Endometrium (tissue), 2 donors: ENCODE data around the gene ICE1.
"Not testable (repeated sequence)": the region's sequence is repeated elsewhere in the genome, so short reads cannot be mapped to it uniquely, and the experiment has no call there.

Experiments used
- FAIRE-seq: peaks from 2 replicates; lab custom pipeline; 2012; peaks lifted over from hg19 to GRCh38; lab: Jason Lieb, UNC
- donor health status: control.
- donor health status: control.

The ICE1 gene

GRCh38 chr5:5421961-5422818, at the start of gene ICE1:
ICE1 (plus strand) TSS chr5:5422677; CDS start chr5:5422916, 239 bp downstream.
- peak; percentile 88 for FAIRE-seq

GRCh38 chr5:5372930-5373329, 49.5 kb upstream of the ICE1 start:
- no peak for FAIRE-seq

- FAIRE-seq = no peak
Observed at GRCh38 chr5:5373351-5373989, 49.0 kb upstream of the ICE1 start.

GRCh38 chr5:5374009-5374715, 48.3 kb upstream of the ICE1 start:
- FAIRE-seq = no peak

GRCh38 chr5:5377780-5378179, 44.7 kb upstream of the ICE1 start:
- FAIRE-seq = no peak

- FAIRE-seq = no peak
Observed at GRCh38 chr5:5378531-5378930, 43.9 kb upstream of the ICE1 start.

GRCh38 chr5:5380298-5380697, 42.2 kb upstream of the ICE1 start:
- FAIRE-seq = no peak

- FAIRE-seq = no peak
Observed at GRCh38 chr5:5381310-5381913, 41.1 kb upstream of the ICE1 start.

- FAIRE-seq = no peak
Observed at GRCh38 chr5:5383461-5383860, 39.0 kb upstream of the ICE1 start.

GRCh38 chr5:5384660-5385330, 37.7 kb upstream of the ICE1 start:
- FAIRE-seq = no peak

GRCh38 chr5:5385331-5385662, 37.2 kb upstream of the ICE1 start:
- no peak for FAIRE-seq

GRCh38 chr5:5386329-5386728, 36.1 kb upstream of the ICE1 start:
- no peak for FAIRE-seq

- no peak for FAIRE-seq
Observed at GRCh38 chr5:5387192-5387591, 35.3 kb upstream of the ICE1 start.

GRCh38 chr5:5387777-5388176, 34.7 kb upstream of the ICE1 start:
- FAIRE-seq = no peak

- not testable (repeated sequence) for FAIRE-seq
Observed at GRCh38 chr5:5390121-5390869, 32.2 kb upstream of the ICE1 start.

GRCh38 chr5:5392504-5392903, 30.0 kb upstream of the ICE1 start:
- not testable (repeated sequence) for FAIRE-seq

GRCh38 chr5:5394384-5394986, 28.0 kb upstream of the ICE1 start:
- not testable (repeated sequence) for FAIRE-seq

- FAIRE-seq = not testable (repeated sequence)
Observed at GRCh38 chr5:5395093-5395492, 27.4 kb upstream of the ICE1 start.

- no peak for FAIRE-seq
Observed at GRCh38 chr5:5398071-5398470, 24.4 kb upstream of the ICE1 start.

GRCh38 chr5:5401095-5401494, 21.4 kb upstream of the ICE1 start:
- no peak for FAIRE-seq

- FAIRE-seq = no peak
Observed at GRCh38 chr5:5403741-5404140, 18.7 kb upstream of the ICE1 start.
